ENCODE measurements around the gene KBTBD4. TPM values are rescaled to one million over a fixed set of nuclear protein-coding genes. Genes with fewer than 3 reads are reported as not detected.
A peak's percentile ranks its signal among the peaks of the same experiment; 100 is the strongest.

The KBTBD4 gene
- total RNA-seq, 1 experiment from 2014 or later, result 42.8 TPM

- H3K27ac ChIP-seq (ENCODE audit: low read depth, low read length, poor library complexity, severe bottlenecking), result no peak overlapping the region
- DNase-seq (ENCODE audit: low spot score), result no peak
- no peaks in the 10 kb centered on the region for H3K9me3 ChIP-seq (ENCODE audit: low read depth, low read length, poor library complexity, severe bottlenecking)
- no peaks in the 10 kb centered on the region for H3K4me1 ChIP-seq (ENCODE audit: insufficient read depth, low read length, poor library complexity, severe bottlenecking)
- CTCF ChIA-PET, result no interaction called here
- intact Hi-C loops (cut with micrococcal nuclease; ENCODE audit: unreplicated experiment), result no loop called here
- no TSS peak for BruUV-seq (replicated peaks)
- no peaks in the 10 kb centered on the region for H3K27me3 ChIP-seq (replicated peaks; ENCODE audit: insufficient read depth, low read depth, low read length, poor library complexity)
- H3K36me3 ChIP-seq (ENCODE audit: insufficient read depth, low read length, poor library complexity, severe bottlenecking), result peaks cover 46% of the 10 kb centered on the region
- POLR2A ChIA-PET (ENCODE audit: low non-redundant PET), result no interaction called here
- no peak overlapping the region for H3K4me3 ChIP-seq (ENCODE audit: low read depth, low read length, poor library complexity, severe bottlenecking)
- TF ChIP-seq EZH2 (IDR thresholded peaks at IDR 0.05; ENCODE audit: borderline replicate concordance, low read depth, low read length, poor library complexity, severe bottlenecking), result no peak
- TF ChIP-seq CTCF (conservative IDR thresholded peaks at IDR 0.05; ENCODE audit: low read depth, low read length), result no peak
Observed at GRCh38 chr11:47570651-47571356, 8.0 kb downstream of the KBTBD4 start.

- CTCF ChIA-PET, result no interaction called here
- BruUV-seq (replicated peaks), result no TSS peak
- POLR2A ChIA-PET (ENCODE audit: low non-redundant PET), result no interaction called here
Observed at GRCh38 chr11:47569646-47570045, 9.1 kb downstream of the KBTBD4 start.

GRCh38 chr11:47566149-47566698, 12.5 kb downstream of the KBTBD4 start:
- POLR2A ChIA-PET (ENCODE audit: low non-redundant PET), result interaction anchor here (0.6 kb wide), 1 partner anchor 99 kb away, joined by 3 read pairs; no protein-coding TSS in a partner anchor
- intact Hi-C loops (cut with micrococcal nuclease; ENCODE audit: unreplicated experiment), result loop anchor here (10.0 kb wide), 1 partner anchor 289 kb away; no protein-coding TSS in a partner anchor
- Histone ChIP-seq H3K27ac (ENCODE audit: low read depth, low read length, poor library complexity, severe bottlenecking) (peak overlapping the region; percentile 90), H3K9me3 (ENCODE audit: low read depth, low read length, poor library complexity, severe bottlenecking) (no peaks in the 10 kb centered on the region), H3K36me3 (ENCODE audit: insufficient read depth, low read length, poor library complexity, severe bottlenecking) (peaks cover 5% of the 10 kb centered on the region), H3K4me3 (ENCODE audit: low read depth, low read length, poor library complexity, severe bottlenecking) (peak overlapping the region; percentile 73), H3K4me1 (ENCODE audit: insufficient read depth, low read length, poor library complexity, severe bottlenecking) (peaks cover 10% of the 10 kb centered on the region), H3K27me3 (replicated peaks; ENCODE audit: insufficient read depth, low read depth, low read length, poor library complexity) (no peaks in the 10 kb centered on the region)
- TF ChIP-seq CTCF (conservative IDR thresholded peaks at IDR 0.05; ENCODE audit: low read depth, low read length) (no peak), EZH2 (IDR thresholded peaks at IDR 0.05; ENCODE audit: borderline replicate concordance, low read depth, low read length, poor library complexity, severe bottlenecking) (no peak)
- no peak for DNase-seq (ENCODE audit: low spot score)
- CTCF ChIA-PET, result interaction anchor here (0.9 kb wide), 1 partner anchor 13 kb away, joined by 4 read pairs; no protein-coding TSS in a partner anchor
- no TSS peak for BruUV-seq (replicated peaks)

More at GRCh38 chr11:47569646-47570045, 9.1 kb downstream of the KBTBD4 start:
- TF ChIP-seq EZH2 (IDR thresholded peaks at IDR 0.05; ENCODE audit: borderline replicate concordance, low read depth, low read length, poor library complexity, severe bottlenecking) (no peak), CTCF (conservative IDR thresholded peaks at IDR 0.05; ENCODE audit: low read depth, low read length) (no peak)
- H3K27ac ChIP-seq (ENCODE audit: low read depth, low read length, poor library complexity, severe bottlenecking), result no peak overlapping the region
- intact Hi-C loops (cut with micrococcal nuclease; ENCODE audit: unreplicated experiment), result loop anchor here (10.0 kb wide), 1 partner anchor 285 kb away; no protein-coding TSS in a partner anchor
- H3K4me3 ChIP-seq (ENCODE audit: low read depth, low read length, poor library complexity, severe bottlenecking), result no peak overlapping the region
- H3K36me3 ChIP-seq (ENCODE audit: insufficient read depth, low read length, poor library complexity, severe bottlenecking), result peaks cover 38% of the 10 kb centered on the region
- peaks cover 6% of the 10 kb centered on the region for H3K4me1 ChIP-seq (ENCODE audit: insufficient read depth, low read length, poor library complexity, severe bottlenecking)
- no peak for DNase-seq (ENCODE audit: low spot score)
- H3K27me3 ChIP-seq (replicated peaks; ENCODE audit: insufficient read depth, low read depth, low read length, poor library complexity), result no peaks in the 10 kb centered on the region
- H3K9me3 ChIP-seq (ENCODE audit: low read depth, low read length, poor library complexity, severe bottlenecking), result no peaks in the 10 kb centered on the region

Measured in A673 (cell line).